ENCODE data around the gene C10orf95.

DNA sequence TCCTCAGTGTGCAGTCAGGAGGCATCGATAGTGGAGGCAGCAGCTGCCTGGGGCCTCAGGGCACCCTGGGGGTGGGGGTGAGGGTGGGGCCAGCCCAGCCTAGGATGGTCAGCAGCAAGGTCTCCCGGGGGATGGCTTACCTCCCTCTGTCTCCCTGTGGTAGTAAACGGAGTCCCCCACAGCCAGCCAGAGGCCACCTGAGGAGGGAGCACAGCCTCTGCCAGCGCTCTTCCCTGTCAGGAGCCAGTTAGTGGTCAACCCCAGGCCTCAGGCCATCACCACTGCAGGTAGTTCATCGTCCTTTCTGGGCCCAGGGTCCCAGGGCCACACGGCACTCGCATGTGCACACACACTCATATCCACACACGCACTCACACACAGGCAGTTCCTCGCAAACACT is 29.1 kb upstream of the C10orf95 start:
- TF ChIP-seq POLR2AphosphoS5 (IDR thresholded peaks at IDR 0.05), result no peak
- TF ChIP-seq, protein P1, sequence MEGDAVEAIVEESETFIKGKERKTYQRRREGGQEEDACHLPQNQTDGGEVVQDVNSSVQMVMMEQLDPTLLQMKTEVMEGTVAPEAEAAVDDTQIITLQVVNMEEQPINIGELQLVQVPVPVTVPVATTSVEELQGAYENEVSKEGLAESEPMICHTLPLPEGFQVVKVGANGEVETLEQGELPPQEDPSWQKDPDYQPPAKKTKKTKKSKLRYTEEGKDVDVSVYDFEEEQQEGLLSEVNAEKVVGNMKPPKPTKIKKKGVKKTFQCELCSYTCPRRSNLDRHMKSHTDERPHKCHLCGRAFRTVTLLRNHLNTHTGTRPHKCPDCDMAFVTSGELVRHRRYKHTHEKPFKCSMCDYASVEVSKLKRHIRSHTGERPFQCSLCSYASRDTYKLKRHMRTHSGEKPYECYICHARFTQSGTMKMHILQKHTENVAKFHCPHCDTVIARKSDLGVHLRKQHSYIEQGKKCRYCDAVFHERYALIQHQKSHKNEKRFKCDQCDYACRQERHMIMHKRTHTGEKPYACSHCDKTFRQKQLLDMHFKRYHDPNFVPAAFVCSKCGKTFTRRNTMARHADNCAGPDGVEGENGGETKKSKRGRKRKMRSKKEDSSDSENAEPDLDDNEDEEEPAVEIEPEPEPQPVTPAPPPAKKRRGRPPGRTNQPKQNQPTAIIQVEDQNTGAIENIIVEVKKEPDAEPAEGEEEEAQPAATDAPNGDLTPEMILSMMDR (IDR thresholded peaks at IDR 0.05), result no peak
- no peak for TF ChIP-seq POLR2A (IDR thresholded peaks at IDR 0.05)
- no peak for TF ChIP-seq EP300 (IDR thresholded peaks at IDR 0.05)

Data from sigmoid colon (tissue), 4 donors.